Measurements from ENCODE around the gene LRFN5. TPM values are rescaled to one million over a fixed set of nuclear protein-coding genes. Genes with fewer than 3 reads are reported as not detected.

LRFN5 gene
- total and polyA plus RNA-seq, 9 of the 15 experiments (the other 6 are each of a cell fraction or from before 2014, with no cell fraction given), result 0.01 to 0.27 (median 0.09) TPM; not detected in 1

DNA sequence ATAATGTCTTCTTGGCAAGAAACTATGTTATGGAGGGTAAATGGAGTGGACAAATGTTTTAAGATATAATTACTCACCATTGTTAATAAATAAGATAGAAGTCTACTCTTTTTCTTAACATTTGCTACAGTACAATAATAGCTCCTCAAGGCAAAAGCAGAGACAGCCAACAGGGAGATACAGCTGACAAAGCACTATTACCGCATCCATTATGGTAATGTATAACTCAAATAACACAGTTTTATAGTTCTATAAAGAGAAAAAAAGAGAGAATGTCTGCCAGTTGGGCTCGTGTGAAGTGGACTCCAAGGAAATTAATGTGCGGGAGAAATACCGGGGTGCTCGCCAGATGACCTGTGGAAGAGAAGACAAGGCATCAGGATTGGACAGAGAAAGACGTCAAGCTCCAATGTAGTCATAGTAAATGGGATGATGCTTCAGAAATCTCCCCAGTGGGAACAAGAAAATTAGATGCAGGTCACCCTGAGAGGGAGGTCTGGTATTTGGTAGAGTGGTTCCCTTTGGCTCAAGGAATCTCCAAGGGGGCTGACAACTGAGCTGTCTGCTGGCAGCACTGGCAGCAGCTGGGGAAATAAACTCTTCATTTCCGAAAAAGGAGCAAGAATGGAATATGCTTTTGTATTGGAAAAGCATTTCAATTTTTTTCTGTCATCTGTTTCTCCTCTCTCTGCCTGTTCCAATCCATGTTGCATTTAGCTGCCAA is 343.9 kb downstream of the LRFN5 start:
- no peak overlapping the region for H3K27ac ChIP-seq (ENCODE audit: extremely low read depth, low read depth, low read length)
- BruUV-seq (replicated peaks), result no TSS peak
- in situ Hi-C loops (cut with MboI), result no loop called here
- ChIA-PET POLR2A (no interaction called here), CTCF (ENCODE audit: low intra/inter-chr PET ratio) (no interaction called here)
- no peaks in the 10 kb centered on the region for H3K9me1 ChIP-seq (ENCODE audit: control insufficient read depth, insufficient read depth, low read length)
- no peaks in the 10 kb centered on the region for H3K4me1 ChIP-seq (replicated peaks in 1 of 2; ENCODE audit: control insufficient read depth in 2 of 2, insufficient read depth in 2 of 2, low read length in 2 of 2)
- intact Hi-C loops (cut with micrococcal nuclease), result loop anchor here (10.0 kb wide), 1 partner anchor 914 kb away; no protein-coding TSS in a partner anchor
- H3K4me2 ChIP-seq (ENCODE audit: insufficient read depth, low read length), result no peak overlapping the region
- TF ChIP-seq TSC22D4 (tag; IDR thresholded peaks at IDR 0.05) (no peak), ZNF584 (CRISPR knock-in tag; IDR thresholded peaks at IDR 0.05; ENCODE audit: low read depth) (no peak), CBX8 (IDR thresholded peaks at IDR 0.05; ENCODE audit: borderline replicate concordance, extremely low read depth, low read depth, low read length, poor library complexity, severe bottlenecking) (no peak), CC2D1A (IDR thresholded peaks at IDR 0.05) (no peak), ZNF780A (CRISPR knock-in tag; IDR thresholded peaks at IDR 0.05) (no peak), CXXC5 (CRISPR knock-in tag; IDR thresholded peaks at IDR 0.05) (no peak), MED1 (CRISPR knock-in tag; IDR thresholded peaks at IDR 0.05; ENCODE audit: borderline replicate concordance) (no peak), MEIS2 (IDR thresholded peaks at IDR 0.05; ENCODE audit: partially characterized antibody) (no peak), ETV1 (tag; conservative IDR thresholded peaks at IDR 0.05; ENCODE audit: low read depth) (no peak), TGIF2 (CRISPR knock-in tag; IDR thresholded peaks at IDR 0.05) (no peak), RBM15 (IDR thresholded peaks at IDR 0.05; ENCODE audit: insufficient read depth, low read length) (no peak), ZNF354B (CRISPR knock-in tag; IDR thresholded peaks at IDR 0.05) (no peak)
- no peaks in the 10 kb centered on the region for H4K20me1 ChIP-seq (replicated peaks; ENCODE audit: control insufficient read depth, insufficient read depth, low read length)
- FAIRE-seq (no peak), DNase-seq (ENCODE audit: extremely low read depth in 1 of 4, low spot score in 3 of 4) (no peak), ATAC-seq (no peak)
- H3K36me3 ChIP-seq (ENCODE audit: control insufficient read depth, insufficient read depth, low read length), result no peaks in the 10 kb centered on the region
- H3K9ac ChIP-seq (ENCODE audit: insufficient read depth in 1 of 2, low read depth in 2 of 2, low read length in 2 of 2), result no peak overlapping the region
- H3K79me2 ChIP-seq (ENCODE audit: control insufficient read depth, insufficient read depth, low read length), result no peaks in the 10 kb centered on the region
- no peak overlapping the region for H3K4me3 ChIP-seq
- H3K27me3 ChIP-seq (ENCODE audit: control insufficient read depth in 2 of 2, insufficient read depth in 2 of 2, low read length in 2 of 2), result no peaks in the 10 kb centered on the region
- H3K9me3 ChIP-seq (replicated peaks; ENCODE audit: control insufficient read depth, insufficient read depth, low read depth, low read length), result no peaks in the 10 kb centered on the region
- no peak overlapping the region for H2AFZ ChIP-seq (ENCODE audit: low read depth, low read length)
- WGBS (ENCODE audit: insufficient coverage, low coverage, missing lambda C conversion rate), result 2% methylated on average over 7 of the region's 7 CpGs

Small RNAs within 50 kb of the gene (small RNA-seq; reads per million reads assigned to genes)
- not detected for gene RF00322

Measured in K562 (cell line).